Ovary (tissue), 9 donors: ENCODE results near the gene APBA2. TPM values are rescaled to one million over a fixed set of nuclear protein-coding genes. Genes with fewer than 3 reads are reported as not detected.

Experiments used
- DNase-seq, 5 donors: peaks; one replicate each; pipeline ENCODE4 v3.0.0-alpha.2; 2019 to 2020
- H3K27ac ChIP-seq, 2 donors: fragments of 200-600 bp; one replicate each; pipeline versions ENCODE4 v1.5.1 to v1.8.0; 2019 to 2022
- H3K27me3 ChIP-seq: fragments of 200-600 bp; one replicate; pipeline ENCODE4 v1.8.0; 2022
- H3K36me3 ChIP-seq: fragments of 200-600 bp; sonication (generic); one replicate; pipeline ENCODE4 v1.5.1; 2019
- H3K4me1 ChIP-seq: one replicate; pipeline ENCODE4 v1.8.1; 2013; ENCODE audit warnings: mild to moderate bottlenecking, moderate library complexity; ENCODE audit not compliant: insufficient read depth
- H3K4me3 ChIP-seq: fragments of 200-600 bp; sonication (generic); one replicate; pipeline ENCODE4 v1.5.1; 2017
- H3K9me3 ChIP-seq, 2 donors: fragments of 200-600 bp in 1 of 2; sonication (generic) in 1 of 2; one replicate each; pipeline versions ENCODE4 v1.5.1 to v1.8.1; 2013 to 2019; ENCODE audit warnings: mild to moderate bottlenecking in 1 of 2, moderate library complexity in 1 of 2
- EP300 ChIP-seq: sonication (generic); formaldehyde crosslinking; IDR thresholded peaks from one replicate; pipeline ENCODE4 v1.6.1; 2017; ENCODE audit warnings: antibody characterized with exemption
- POLR2A ChIP-seq: fragments of 450-650 bp; IDR thresholded peaks from one replicate; pipeline ENCODE4 v1.6.1; 2017; ENCODE audit warnings: antibody characterized with exemption, mild to moderate bottlenecking, moderate library complexity
- WGBS, 3 donors: extraction: QIAGEN DNeasy Blood & Tissue Kit in 1 of 3; methylation state at CpG; one replicate each; pipeline versions ENCODE4 v1.1.5 to v1.1.7; 2013 to 2017; 5-methylcytosine and 5-hydroxymethylcytosine counted together
- intact Hi-C, 4 donors: fragments of 100-400 bp; cut with DNase I; formaldehyde crosslinking; loops; one replicate each; pipeline versions ENCODE4 v1.11.0 to v1.15.1; 2022 to 2023
- polyA plus RNA-seq, 2 donors: library from polyadenylated mRNA; stranded (reverse); fragments of 200-250 nt in 1 of 2; fragments of 350-450 nt in 1 of 2; fragmentation: Illumina TruSeq in 1 of 2; extraction: RNeasy Lipid Tissue Mini Kit (QIAGEN cat#74804) in 1 of 2; gene quantifications; one replicate each; pipeline ENCODE4 v1.2.3, GENCODE V29; 2013 to 2014
- total RNA-seq, 7 donors: library from RNA; depleted of rRNA in 2 of 7; stranded (reverse); fragments of >200 nt in 2 of 7; fragmentation: NEBNext Ultra II Directional in 3 of 7; extraction: Animal tissue kit (Norgen Biotek cat#: 25700) in 3 of 7; gene quantifications; one replicate each; pipeline versions ENCODE4 v1.1.0 to v1.2.4, GENCODE V29; 2016 to 2023
- TF ChIP-seq, protein P1 (sequence below), 3 donors: fragments of 450-650 bp in 2 of 3; fragments of 200-600 bp in 1 of 3; IDR thresholded peaks; one replicate each; pipeline versions ENCODE4 v1.5.1 to v1.8.0; 2016 to 2022; ENCODE audit warnings: antibody characterized with exemption in 3 of 3, mild to moderate bottlenecking in 1 of 3
- donor health status: DM: no; HTN: no; CAD: no; lungs with moderate emphysema.
- donor health status: DM: no; HTN: no; CAD: no.
- donor health status: Bipolar disorder and iron deficiency.
- donor health status: DM: yes; HTN: yes; CAD: no.
- donor health status: DM: no; HTN: no; CAD: no.
- donor health status: DM: yes; HTN: yes; CAD: no.

APBA2 gene
- total and polyA plus RNA-seq, 9 donors = 0.53 to 3.1 (median 1.4) TPM

GRCh38 chr15:29133791-29134190 lies 248.0 kb downstream of the APBA2 start:
- H3K27me3 ChIP-seq = no peaks in the 10 kb centered on the region
- intact Hi-C loops = no loop called here
- no peaks in the 10 kb centered on the region for H3K4me1 ChIP-seq
- no peak overlapping the region for H3K27ac ChIP-seq
- no peak for DNase-seq
- WGBS, 3 donors = 79 to 93% (median 90%) methylated on average over 5 of the region's 5 CpGs
- H3K36me3 ChIP-seq = no peaks in the 10 kb centered on the region
- no peaks in the 10 kb centered on the region for H3K9me3 ChIP-seq
- TF ChIP-seq POLR2A = no peak
- TF ChIP-seq, protein P1, sequence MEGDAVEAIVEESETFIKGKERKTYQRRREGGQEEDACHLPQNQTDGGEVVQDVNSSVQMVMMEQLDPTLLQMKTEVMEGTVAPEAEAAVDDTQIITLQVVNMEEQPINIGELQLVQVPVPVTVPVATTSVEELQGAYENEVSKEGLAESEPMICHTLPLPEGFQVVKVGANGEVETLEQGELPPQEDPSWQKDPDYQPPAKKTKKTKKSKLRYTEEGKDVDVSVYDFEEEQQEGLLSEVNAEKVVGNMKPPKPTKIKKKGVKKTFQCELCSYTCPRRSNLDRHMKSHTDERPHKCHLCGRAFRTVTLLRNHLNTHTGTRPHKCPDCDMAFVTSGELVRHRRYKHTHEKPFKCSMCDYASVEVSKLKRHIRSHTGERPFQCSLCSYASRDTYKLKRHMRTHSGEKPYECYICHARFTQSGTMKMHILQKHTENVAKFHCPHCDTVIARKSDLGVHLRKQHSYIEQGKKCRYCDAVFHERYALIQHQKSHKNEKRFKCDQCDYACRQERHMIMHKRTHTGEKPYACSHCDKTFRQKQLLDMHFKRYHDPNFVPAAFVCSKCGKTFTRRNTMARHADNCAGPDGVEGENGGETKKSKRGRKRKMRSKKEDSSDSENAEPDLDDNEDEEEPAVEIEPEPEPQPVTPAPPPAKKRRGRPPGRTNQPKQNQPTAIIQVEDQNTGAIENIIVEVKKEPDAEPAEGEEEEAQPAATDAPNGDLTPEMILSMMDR (IDR thresholded peaks at IDR 0.05) = no peak
- no peak overlapping the region for H3K4me3 ChIP-seq

GRCh38 chr15:29134239-29134638 lies 248.5 kb downstream of the APBA2 start:
- TF ChIP-seq EP300 = no peak
- TF ChIP-seq, protein P1 (IDR thresholded peaks at IDR 0.05) = no peak
- no peaks in the 10 kb centered on the region for H3K27me3 ChIP-seq
- no peaks in the 10 kb centered on the region for H3K9me3 ChIP-seq
- H3K27ac ChIP-seq = no peak overlapping the region
- no peaks in the 10 kb centered on the region for H3K4me1 ChIP-seq
- H3K4me3 ChIP-seq = no peak overlapping the region
- intact Hi-C loops = no loop called here
- peak in 1 of 5 donors; percentile 7 for DNase-seq
- no peaks in the 10 kb centered on the region for H3K36me3 ChIP-seq
- 85 to 88% (median 87%) methylated on average over 6 of the region's 6 CpGs for WGBS, 3 donors

- H3K4me3 ChIP-seq = no peak overlapping the region
- no peaks in the 10 kb centered on the region for H3K4me1 ChIP-seq
- peak in 1 of 5 donors; percentile 1 for DNase-seq
- no peaks in the 10 kb centered on the region for H3K9me3 ChIP-seq
- H3K27ac ChIP-seq = no peak overlapping the region
- TF ChIP-seq, protein P1 (IDR thresholded peaks at IDR 0.05) = no peak
- intact Hi-C loops = no loop called here
- WGBS, 3 donors = 81 to 86% (median 86%) methylated on average over 14 of the region's 14 CpGs
- H3K27me3 ChIP-seq = no peaks in the 10 kb centered on the region
- H3K36me3 ChIP-seq = no peaks in the 10 kb centered on the region
Measured at GRCh38 chr15:29134641-29135308, 249.0 kb downstream of the APBA2 start.

DNA sequence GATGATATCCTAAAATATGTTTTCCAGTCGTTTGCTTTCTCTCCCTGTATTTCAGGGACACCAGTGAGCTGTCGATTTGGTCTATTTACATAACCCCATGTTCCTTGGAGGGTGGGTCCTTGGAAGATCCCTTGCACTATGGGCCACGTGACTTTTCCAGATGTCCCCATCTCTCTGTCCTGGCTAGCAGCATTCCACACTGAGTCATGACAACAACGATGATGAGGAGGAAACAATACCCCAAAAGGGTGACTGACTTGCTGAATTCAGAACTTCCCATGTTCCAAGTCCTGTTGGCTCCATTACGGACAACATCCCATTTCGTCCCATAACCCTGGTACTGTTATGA lies 249.5 kb downstream of the APBA2 start:
- Histone ChIP-seq H3K4me1 (no peaks in the 10 kb centered on the region), H3K36me3 (no peaks in the 10 kb centered on the region), H3K9me3 (no peaks in the 10 kb centered on the region), H3K27ac (no peak overlapping the region), H3K4me3 (no peak overlapping the region), H3K27me3 (no peaks in the 10 kb centered on the region)
- WGBS, 3 donors = 56 to 73% (median 68%) methylated on average over 6 of the region's 6 CpGs
- no peak for DNase-seq
- no peak for TF ChIP-seq EP300
- TF ChIP-seq, protein P1 (IDR thresholded peaks at IDR 0.05) = no peak
- no peak for TF ChIP-seq POLR2A
- intact Hi-C loops = no loop called here
